HEK293 (cell line): ENCODE data around the gene PTGR2.

Experiments used
- CTCF ChIA-PET: fragments of 350-600 bp; formaldehyde crosslinking; extraction: SDS; loops from one replicate; lab custom pipeline; 2021; ENCODE audit warnings: antibody characterized with exemption; lab: Yijun Ruan, JAX
- POLR2A ChIA-PET: fragments of 300-600 bp; formaldehyde crosslinking; extraction: SDS; loops from one replicate; lab custom pipeline; 2020; ENCODE audit warnings: antibody characterized with exemption, inconsistent platforms; lab: Yijun Ruan, JAX
- H3K27ac ChIP-seq: fragments of 200-500 bp; sonication (Bioruptor generic); 2 replicates; pipeline ENCODE4 v1.5.1; 2014; ENCODE audit warnings: low read depth, low read length, control low read depth, inconsistent platforms; ENCODE audit errors: extremely low read depth
- H3K36me3 ChIP-seq, 2 experiments: fragments of 200-500 bp in 1 of 2; sonication (Bioruptor generic) in 1 of 2; 1 replicate in 1 of 2; 2 replicates in 1 of 2; pipeline ENCODE4 v1.5.1; 2014 to 2017; ENCODE audit warnings: inconsistent platforms in 2 of 2, low read length in 2 of 2; ENCODE audit not compliant: control insufficient read depth in 2 of 2, insufficient read depth in 1 of 2
- H3K4me1 ChIP-seq: fragments of 200-500 bp; sonication (Bioruptor generic); 2 replicates; pipeline ENCODE4 v1.5.1; 2014; ENCODE audit warnings: mild to moderate bottlenecking, low read length, inconsistent platforms; ENCODE audit not compliant: control insufficient read depth, insufficient read depth
- H3K4me3 ChIP-seq: 2 replicates; pipeline ENCODE4 v1.5.1; 2011; ENCODE audit warnings: low read depth, mild to moderate bottlenecking, control low read depth, low read length, moderate library complexity
- H3K9me3 ChIP-seq: fragments of 200-500 bp; sonication (Bioruptor generic); 2 replicates; pipeline ENCODE4 v1.5.1; 2014; ENCODE audit warnings: low read depth, low read length, inconsistent platforms; ENCODE audit not compliant: control insufficient read depth, insufficient read depth
- AEBP2 ChIP-seq: fragments of 450-650 bp; formaldehyde crosslinking; IDR thresholded peaks from 2 replicates; pipeline ENCODE4 v1.5.1; 2016; ENCODE audit warnings: missing biosample characterization, missing genetic modification characterization, borderline replicate concordance
- GLI4 ChIP-seq: fragments of 450-650 bp; formaldehyde crosslinking; IDR thresholded peaks from 2 replicates; pipeline ENCODE4 v1.5.1; 2016; ENCODE audit warnings: missing biosample characterization, missing genetic modification characterization
- KLF1 ChIP-seq: fragments of 450-650 bp; formaldehyde crosslinking; IDR thresholded peaks from 2 replicates; pipeline ENCODE4 v1.5.1; 2016; ENCODE audit warnings: missing biosample characterization, missing genetic modification characterization
- KLF8 ChIP-seq: fragments of 450-650 bp; formaldehyde crosslinking; IDR thresholded peaks from 2 replicates; pipeline ENCODE4 v1.5.1; 2016; ENCODE audit warnings: missing biosample characterization, missing genetic modification characterization
- SP7 ChIP-seq: fragments of 450-650 bp; formaldehyde crosslinking; IDR thresholded peaks from 2 replicates; pipeline ENCODE4 v1.5.1; 2016; ENCODE audit warnings: missing biosample characterization, missing genetic modification characterization
- ZBTB11 ChIP-seq: fragments of 450-650 bp; formaldehyde crosslinking; conservative IDR thresholded peaks from 2 replicates; pipeline ENCODE4 v1.5.1; 2016; ENCODE audit warnings: low read depth, missing biosample characterization, missing genetic modification characterization
- ZBTB8A ChIP-seq: fragments of 450-650 bp; formaldehyde crosslinking; IDR thresholded peaks from 2 replicates; pipeline ENCODE4 v1.5.1; 2016; ENCODE audit warnings: missing biosample characterization, missing genetic modification characterization
- ZFHX2 ChIP-seq: fragments of 450-650 bp; formaldehyde crosslinking; conservative IDR thresholded peaks from 2 replicates; pipeline ENCODE4 v1.5.1; 2016; ENCODE audit warnings: missing biosample characterization, missing genetic modification characterization
- ZNF132 ChIP-seq: fragments of 450-650 bp; formaldehyde crosslinking; IDR thresholded peaks from 2 replicates; pipeline ENCODE4 v1.5.1; 2017; ENCODE audit warnings: missing biosample characterization, missing genetic modification characterization, borderline replicate concordance
- ZNF16 ChIP-seq: fragments of 450-650 bp; formaldehyde crosslinking; IDR thresholded peaks from 2 replicates; pipeline ENCODE4 v1.5.1; 2016; ENCODE audit warnings: low read depth, missing biosample characterization, missing genetic modification characterization
- ZNF184 ChIP-seq: fragments of 450-650 bp; IDR thresholded peaks from 2 replicates; pipeline ENCODE4 v1.5.1; 2018; ENCODE audit warnings: missing biosample characterization, mild to moderate bottlenecking, missing genetic modification characterization
- ZNF292 ChIP-seq: fragments of 450-650 bp; formaldehyde crosslinking; IDR thresholded peaks from 2 replicates; pipeline ENCODE4 v1.5.1; 2016; ENCODE audit warnings: low read depth, missing biosample characterization, missing genetic modification characterization, borderline replicate concordance
- ZNF362 ChIP-seq: fragments of 450-650 bp; formaldehyde crosslinking; IDR thresholded peaks from 2 replicates; pipeline ENCODE4 v1.5.1; 2016; ENCODE audit warnings: missing biosample characterization, missing genetic modification characterization
- ZNF391 ChIP-seq: fragments of 450-650 bp; formaldehyde crosslinking; IDR thresholded peaks from 2 replicates; pipeline ENCODE4 v1.5.1; 2016; ENCODE audit warnings: low read depth, missing biosample characterization, missing genetic modification characterization, borderline replicate concordance
- ZNF488 ChIP-seq: fragments of 450-650 bp; formaldehyde crosslinking; IDR thresholded peaks from 2 replicates; pipeline ENCODE4 v1.5.1; 2016; ENCODE audit warnings: missing biosample characterization, missing genetic modification characterization
- ZNF501 ChIP-seq: fragments of 450-650 bp; formaldehyde crosslinking; IDR thresholded peaks from 2 replicates; pipeline ENCODE4 v1.5.1; 2016; ENCODE audit warnings: missing biosample characterization, missing genetic modification characterization
- ZNF510 ChIP-seq: fragments of 450-650 bp; formaldehyde crosslinking; IDR thresholded peaks from 2 replicates; pipeline ENCODE4 v1.5.1; 2018; ENCODE audit warnings: mild to moderate bottlenecking, missing genetic modification characterization, missing biosample characterization; ENCODE audit not compliant: insufficient replicate concordance
- ZNF530 ChIP-seq: fragments of 450-650 bp; formaldehyde crosslinking; IDR thresholded peaks from 2 replicates; pipeline ENCODE4 v1.5.1; 2016; ENCODE audit warnings: low read depth, missing biosample characterization, missing genetic modification characterization
- ZNF580 ChIP-seq: fragments of 450-650 bp; formaldehyde crosslinking; IDR thresholded peaks from 2 replicates; pipeline ENCODE4 v1.5.1; 2016; ENCODE audit warnings: missing biosample characterization, missing genetic modification characterization
- ZNF654 ChIP-seq: fragments of 450-650 bp; formaldehyde crosslinking; IDR thresholded peaks from 2 replicates; pipeline ENCODE4 v1.5.1; 2016; ENCODE audit warnings: low read depth, missing biosample characterization, missing genetic modification characterization
- ZNF658 ChIP-seq: fragments of 450-650 bp; formaldehyde crosslinking; IDR thresholded peaks from 2 replicates; pipeline ENCODE4; 2016; ENCODE audit warnings: missing biosample characterization, missing genetic modification characterization

Gene PTGR2

GRCh38 chr14:73879027-73879426 is 27.4 kb downstream of the PTGR2 start (continued):
- TF ChIP-seq KLF8 (tag by site-specific recombination) (no peak), ZNF391 (tag by site-specific recombination) (no peak), ZNF488 (tag by site-specific recombination) (no peak), ZNF132 (tag by site-specific recombination) (no peak), ZFHX2 (tag by site-specific recombination) (no peak), ZNF184 (tag by site-specific recombination) (no peak), ZNF16 (tag by site-specific recombination) (no peak), GLI4 (tag by site-specific recombination) (no peak), ZNF501 (tag by site-specific recombination) (no peak), ZNF654 (tag by site-specific recombination) (no peak)
- TF ChIP-seq, all 188 proteins: peak for 0

- Histone ChIP-seq H3K9me3 (no peaks in the 10 kb centered on the region), H3K4me1 (no peaks in the 10 kb centered on the region; the same call in 1 of the 2 replicates), H3K36me3 (peaks cover 5 to 9% of the 10 kb centered on the region in 2 experiments), H3K4me3 (no peak overlapping the region), H3K27ac (no peak overlapping the region)
- TF ChIP-seq ZNF580 (tag by site-specific recombination) (no peak), KLF1 (tag by site-specific recombination) (peak; percentile 45; the same call in 1 of the 2 replicates), ZNF658 (tag by site-specific recombination) (no peak), SP7 (tag by site-specific recombination) (0 out of 2 replicates have a peak, but pooled peaks have one; percentile 43)
- ChIA-PET CTCF (interaction anchor here (0.7 to 1.2 kb wide), 2 partner anchors 143 to 156 kb away, joined by 3 to 4 read pairs; no protein-coding TSS in a partner anchor), POLR2A (no interaction called here)
These were observed 33.0 kb downstream of the PTGR2 start for GRCh38 chr14:73884438-73885190.

- POLR2A ChIA-PET: interaction anchor here (0.6 to 2.5 kb wide), 11 partner anchors 35 to 579 kb away, joined by 3 to 29 read pairs (median 3); partner anchors contain the start of genes COQ6, FAM161B, PTGR2 and RIOX1
- Histone ChIP-seq H3K9me3 (no peaks in the 10 kb centered on the region), H3K36me3 (peaks cover 3 to 9% of the 10 kb centered on the region in 2 experiments), H3K4me3 (peak within 1 kb of the TSS; percentile 91), H3K4me1 (no peaks in the 10 kb centered on the region; the same call in 1 of the 2 replicates), H3K27ac (peak within 1 kb of the TSS; percentile 86)
- CTCF ChIA-PET: interaction anchor here (0.6 to 1.2 kb wide), 4 partner anchors 10 to 259 kb away, joined by 3 to 4 read pairs (median 3); no protein-coding TSS in a partner anchor
- TF ChIP-seq ZNF530 (tag by site-specific recombination) (no peak), AEBP2 (tag by site-specific recombination) (no peak), ZNF362 (tag by site-specific recombination) (peak; percentile 59; the same call in 1 of the 2 replicates), ZBTB11 (tag by site-specific recombination) (peak; percentile 98), ZNF510 (no peak), ZBTB8A (tag by site-specific recombination) (peak; percentile 79), ZNF292 (tag by site-specific recombination) (no peak)
These were observed 35.1 kb downstream of the PTGR2 start, which contains the start of gene ZNF410 for GRCh38 chr14:73886449-73887317. ZNF410 (plus strand) TSS chr14:73886859; CDS start chr14:73892176, 5,317 bp downstream.
